Measurements from ENCODE around the gene CORO7. TPM values are rescaled to one million over a fixed set of nuclear protein-coding genes. Genes with fewer than 3 reads are reported as not detected.

Gene CORO7
- polyA plus RNA-seq, 2 of the 4 experiments (the other 2 are of a cell fraction): 6.0 to 11.9 TPM

GRCh38 chr16:4347765-4348509 lies 68.5 kb downstream of the CORO7 start:
- FAIRE-seq: no peak
- Histone ChIP-seq H3K9me3 (no peaks in the 10 kb centered on the region), H3K4me3 (no peak overlapping the region), H3K4me2 (no peak overlapping the region), H3K27ac (no peak overlapping the region), H3K4me1 (peaks cover 35% of the 10 kb centered on the region)
- TF ChIP-seq REST (IDR thresholded peaks at IDR 0.05) (no peak), MYC (IDR thresholded peaks at IDR 0.05; ENCODE audit: borderline replicate concordance, low read length) (no peak), CHD4 (IDR thresholded peaks at IDR 0.05; ENCODE audit: borderline replicate concordance) (no peak), RNF2 (IDR thresholded peaks at IDR 0.05; ENCODE audit: borderline replicate concordance, low read depth) (no peak), KDM5A (IDR thresholded peaks at IDR 0.05) (no peak)
- ChIA-PET POLR2A (no interaction called here), CTCF (interaction anchor here (0.6 to 12.6 kb wide), 13 partner anchors 10 to 95 kb away, joined by 3 to 231 read pairs (median 4); no protein-coding TSS in a partner anchor)
- no peak for ATAC-seq
- DNase-seq (ENCODE audit: low read depth in 1 of 2, low spot score in 1 of 2): no peak
- WGBS (ENCODE audit: missing lambda C conversion rate): 86% methylated on average over 13 of the region's 17 CpGs

- TF ChIP-seq EHMT2 (IDR thresholded peaks at IDR 0.05; ENCODE audit: low read depth) (no peak), ELK1 (IDR thresholded peaks at IDR 0.05; ENCODE audit: low read depth, low read length) (no peak), MYC (IDR thresholded peaks at IDR 0.05; ENCODE audit: borderline replicate concordance, low read length) (no peak), GATA3 (IDR thresholded peaks at IDR 0.05; ENCODE audit: borderline replicate concordance) (no peak)
- H3K4me3 ChIP-seq: no peak overlapping the region
- H3K4me1 ChIP-seq: peaks cover 35% of the 10 kb centered on the region
- POLR2A ChIA-PET: interaction anchor here (1.7 kb wide), 1 partner anchor 11 kb away, joined by 4 read pairs; no protein-coding TSS in a partner anchor
- ATAC-seq (no peak), FAIRE-seq (no peak), DNase-seq (ENCODE audit: low read depth in 1 of 2, low spot score in 1 of 2) (no peak)
- no peaks in the 10 kb centered on the region for H3K9me3 ChIP-seq
- CTCF ChIA-PET: interaction anchor here (0.9 to 12.6 kb wide), 12 partner anchors 8 to 94 kb away, joined by 3 to 231 read pairs (median 4); no protein-coding TSS in a partner anchor
- 85% methylated on average over 8 of the region's 8 CpGs for WGBS (ENCODE audit: missing lambda C conversion rate)
- H3K4me2 ChIP-seq: no peak overlapping the region
- no peak overlapping the region for H3K27ac ChIP-seq
These were observed 69.4 kb downstream of the CORO7 start for GRCh38 chr16:4347010-4347409.

GRCh38 chr16:4345836-4346781 lies 70.3 kb downstream of the CORO7 start:
- peak; percentile 21 to 52 for ATAC-seq
- Histone ChIP-seq H3K27ac (no peak overlapping the region), H3K4me1 (peaks cover 29% of the 10 kb centered on the region), H3K9me3 (no peaks in the 10 kb centered on the region), H3K4me2 (peak overlapping the region; percentile 4; the same call in 2 of the 3 replicates), H3K4me3 (no peak overlapping the region)
- ChIA-PET CTCF (interaction anchor here (0.5 to 12.6 kb wide), 15 partner anchors 8 to 301 kb away, joined by 3 to 231 read pairs (median 4); no protein-coding TSS in a partner anchor), POLR2A (interaction anchor here (1.7 kb wide), 1 partner anchor 10 kb away, joined by 4 read pairs; no protein-coding TSS in a partner anchor)
- no peak for FAIRE-seq
- TF ChIP-seq RCOR1 (IDR thresholded peaks at IDR 0.05; ENCODE audit: low read depth, low read length) (no peak), CHD4 (IDR thresholded peaks at IDR 0.05; ENCODE audit: borderline replicate concordance) (0 out of 2 replicates have a peak, but pooled peaks have one; percentile 41), ZNF302 (CRISPR knock-in tag; IDR thresholded peaks at IDR 0.05) (no peak), HOXB13 (CRISPR knock-in tag; IDR thresholded peaks at IDR 0.05; ENCODE audit: low read depth) (no peak), ATOH8 (CRISPR knock-in tag; IDR thresholded peaks at IDR 0.05; ENCODE audit: low read depth) (no peak), ZFP36 (IDR thresholded peaks at IDR 0.05; ENCODE audit: borderline replicate concordance, partially characterized antibody) (peak; percentile 43), CEBPB (IDR thresholded peaks at IDR 0.05) (peak; percentile 57 to 63; a peak in 2 of 4 replicates), HEYL (CRISPR knock-in tag; IDR thresholded peaks at IDR 0.05) (no peak), EP300 (IDR thresholded peaks at IDR 0.05) (no peak), KDM1A (IDR thresholded peaks at IDR 0.05; ENCODE audit: low read depth) (peak; percentile 71; the same call in 1 of the 2 replicates), RFX5 (IDR thresholded peaks at IDR 0.05) (no peak), ESRRA (IDR thresholded peaks at IDR 0.05; ENCODE audit: borderline replicate concordance, low read length) (no peak), PBX3 (IDR thresholded peaks at IDR 0.05) (no peak), HDAC2 (IDR thresholded peaks at IDR 0.05) (0 out of 2 replicates have a peak, but pooled peaks have one; percentile 61)
- no peak for DNase-seq (ENCODE audit: low read depth in 1 of 2, low spot score in 1 of 2)
- WGBS (ENCODE audit: missing lambda C conversion rate): 64% methylated on average over 14 of the region's 14 CpGs

All from A549 (cell line).